A673 (cell line): Measurements from ENCODE around the gene FAM83D. TPM values are rescaled to one million over a fixed set of nuclear protein-coding genes. Genes with fewer than 3 reads are reported as not detected.

Source experiments
- BruUV-seq: library from RNA; stranded (reverse); fragments of 400-500 nt; replicated peaks from 2 replicates; lab custom pipeline; 2021; lab: Mats Ljungman, UMichigan
- CTCF ChIA-PET: fragments of 300-600 bp; sonication (Branson Sonifier 250); formaldehyde crosslinking; loops from one replicate; lab custom pipeline; 2022; ENCODE audit warnings: antibody characterized with exemption; lab: Charles Lee
- POLR2A ChIA-PET: fragments of 300-600 bp; sonication (Branson Sonifier 250); formaldehyde crosslinking; loops from one replicate; lab custom pipeline; 2022; ENCODE audit warnings: antibody characterized with exemption; ENCODE audit not compliant: low non-redundant PET; lab: Charles Lee
- DNase-seq: peaks from one replicate; pipeline ENCODE4 v3.0.0-alpha.2; 2015; ENCODE audit warnings: low spot score
- H3K27ac ChIP-seq: fragments of 200-600 bp; sonication (generic); 2 replicates; pipeline ENCODE4 v1.5.1; 2016; ENCODE audit warnings: mixed run types, low read depth, mild to moderate bottlenecking, mixed read lengths, antibody characterized with exemption, low read length; ENCODE audit not compliant: poor library complexity, severe bottlenecking
- H3K27me3 ChIP-seq: fragments of 200-600 bp; sonication (generic); replicated peaks from 2 replicates; pipeline ENCODE4 v1.6.1; 2017; ENCODE audit warnings: mixed run types, low read depth, mild to moderate bottlenecking, mixed read lengths, antibody characterized with exemption, low read length; ENCODE audit not compliant: insufficient read depth, poor library complexity
- H3K36me3 ChIP-seq: fragments of 200-600 bp; sonication (generic); 2 replicates; pipeline ENCODE4 v1.6.1; 2016; ENCODE audit warnings: mixed run types, mild to moderate bottlenecking, mixed read lengths, antibody characterized with exemption, low read length; ENCODE audit not compliant: insufficient read depth, poor library complexity, severe bottlenecking
- H3K4me1 ChIP-seq: fragments of 200-600 bp; sonication (generic); 2 replicates; pipeline ENCODE4 v1.6.1; 2017; ENCODE audit warnings: mixed run types, mild to moderate bottlenecking, mixed read lengths, antibody characterized with exemption, low read length; ENCODE audit not compliant: insufficient read depth, poor library complexity, severe bottlenecking
- H3K4me3 ChIP-seq: fragments of 200-600 bp; sonication (generic); 2 replicates; pipeline ENCODE4 v1.5.1; 2016; ENCODE audit warnings: low read depth, mixed run types, mild to moderate bottlenecking, mixed read lengths, low read length; ENCODE audit not compliant: poor library complexity, severe bottlenecking
- H3K9me3 ChIP-seq: fragments of 200-600 bp; sonication (generic); 2 replicates; pipeline ENCODE4 v1.6.1; 2016; ENCODE audit warnings: mixed run types, low read depth, mild to moderate bottlenecking, mixed read lengths, antibody characterized with exemption, low read length; ENCODE audit not compliant: poor library complexity, severe bottlenecking
- EZH2 ChIP-seq: fragments of 200-600 bp; sonication (generic); IDR thresholded peaks from 2 replicates; pipeline ENCODE4 v1.6.1; 2017; ENCODE audit warnings: borderline replicate concordance, low read depth, mild to moderate bottlenecking, mixed read lengths, antibody characterized with exemption, low read length; ENCODE audit not compliant: poor library complexity, severe bottlenecking
- intact Hi-C: fragments of 100-400 bp; cut with micrococcal nuclease; formaldehyde crosslinking; loops from one replicate; pipeline ENCODE4 v1.10.0; 2022; ENCODE audit not compliant: unreplicated experiment
- total RNA-seq: library from RNA; stranded (reverse); gene quantifications from 2 replicates; pipeline ENCODE4 v1.2.3, GENCODE V29; 2021
- TF ChIP-seq, protein P1 (sequence below): fragments of 300-800, 200-600 bp; sonication (generic); conservative IDR thresholded peaks from 2 replicates; pipeline ENCODE4 v1.5.1; 2017; ENCODE audit warnings: low read depth, mild to moderate bottlenecking, antibody characterized with exemption, low read length, moderate library complexity, mixed read lengths

The FAM83D gene
- total RNA-seq, 1 experiment from 2014 or later, result 74.0 TPM

DNA sequence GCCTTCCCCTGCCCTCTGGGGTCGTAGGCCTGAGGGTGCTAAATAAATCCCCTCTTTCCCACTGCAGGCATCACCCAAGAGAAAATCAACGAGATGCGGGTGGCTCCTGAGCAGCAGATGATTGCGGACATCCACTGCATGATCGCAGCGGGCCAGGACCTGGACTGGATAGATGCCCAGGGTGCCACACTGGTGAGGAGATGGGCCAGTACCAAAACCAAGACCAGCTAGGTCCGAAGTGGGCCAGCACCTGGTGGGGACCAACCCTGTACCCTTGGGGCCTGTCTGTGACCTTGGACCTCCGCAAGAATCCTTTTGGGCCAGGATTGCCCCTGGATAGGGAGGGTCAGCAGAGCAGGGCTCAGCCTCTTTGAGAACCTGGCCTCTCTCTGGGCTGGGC lies 23.6 kb upstream of the FAM83D start:
- Histone ChIP-seq H3K27me3 (peaks cover 50% of the 10 kb centered on the region), H3K36me3 (no peaks in the 10 kb centered on the region), H3K9me3 (no peaks in the 10 kb centered on the region), H3K4me3 (no peak overlapping the region), H3K27ac (no peak overlapping the region), H3K4me1 (no peaks in the 10 kb centered on the region)
- DNase-seq, result no peak
- intact Hi-C loops, result no loop called here
- CTCF ChIA-PET, result no interaction called here
- TF ChIP-seq EZH2, result no peak
- TF ChIP-seq, protein P1, sequence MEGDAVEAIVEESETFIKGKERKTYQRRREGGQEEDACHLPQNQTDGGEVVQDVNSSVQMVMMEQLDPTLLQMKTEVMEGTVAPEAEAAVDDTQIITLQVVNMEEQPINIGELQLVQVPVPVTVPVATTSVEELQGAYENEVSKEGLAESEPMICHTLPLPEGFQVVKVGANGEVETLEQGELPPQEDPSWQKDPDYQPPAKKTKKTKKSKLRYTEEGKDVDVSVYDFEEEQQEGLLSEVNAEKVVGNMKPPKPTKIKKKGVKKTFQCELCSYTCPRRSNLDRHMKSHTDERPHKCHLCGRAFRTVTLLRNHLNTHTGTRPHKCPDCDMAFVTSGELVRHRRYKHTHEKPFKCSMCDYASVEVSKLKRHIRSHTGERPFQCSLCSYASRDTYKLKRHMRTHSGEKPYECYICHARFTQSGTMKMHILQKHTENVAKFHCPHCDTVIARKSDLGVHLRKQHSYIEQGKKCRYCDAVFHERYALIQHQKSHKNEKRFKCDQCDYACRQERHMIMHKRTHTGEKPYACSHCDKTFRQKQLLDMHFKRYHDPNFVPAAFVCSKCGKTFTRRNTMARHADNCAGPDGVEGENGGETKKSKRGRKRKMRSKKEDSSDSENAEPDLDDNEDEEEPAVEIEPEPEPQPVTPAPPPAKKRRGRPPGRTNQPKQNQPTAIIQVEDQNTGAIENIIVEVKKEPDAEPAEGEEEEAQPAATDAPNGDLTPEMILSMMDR, result no peak
- no TSS peak for BruUV-seq
- POLR2A ChIA-PET, result no interaction called here

DNA sequence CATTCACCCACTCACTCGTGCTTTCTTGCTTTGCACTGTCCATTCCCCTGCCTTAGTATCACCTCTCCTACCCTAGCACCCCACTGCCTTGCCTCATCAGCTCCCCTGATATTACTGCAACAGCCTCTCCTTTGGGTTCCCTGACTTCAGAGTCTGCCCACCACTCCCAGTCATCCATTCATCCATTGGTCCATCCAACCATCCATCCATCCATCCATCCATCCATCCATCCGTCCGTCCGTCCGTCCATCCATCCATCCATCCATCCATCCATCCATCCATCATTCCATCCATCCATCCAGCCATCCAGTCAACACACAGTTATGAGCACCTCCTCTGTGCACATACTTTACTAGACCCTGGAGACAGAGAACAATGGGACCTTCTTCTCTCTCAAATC lies 22.9 kb upstream of the FAM83D start:
- CTCF ChIA-PET, result no interaction called here
- intact Hi-C loops, result no loop called here
- no peak overlapping the region for H3K27ac ChIP-seq
- no TSS peak for BruUV-seq
- H3K9me3 ChIP-seq, result no peaks in the 10 kb centered on the region
- TF ChIP-seq, protein P1, result no peak
- TF ChIP-seq EZH2, result no peak
- H3K4me3 ChIP-seq, result no peak overlapping the region
- POLR2A ChIA-PET, result no interaction called here
- H3K4me1 ChIP-seq, result no peaks in the 10 kb centered on the region
- H3K36me3 ChIP-seq, result no peaks in the 10 kb centered on the region
- H3K27me3 ChIP-seq, result peaks cover 42% of the 10 kb centered on the region
- no peak for DNase-seq

DNA sequence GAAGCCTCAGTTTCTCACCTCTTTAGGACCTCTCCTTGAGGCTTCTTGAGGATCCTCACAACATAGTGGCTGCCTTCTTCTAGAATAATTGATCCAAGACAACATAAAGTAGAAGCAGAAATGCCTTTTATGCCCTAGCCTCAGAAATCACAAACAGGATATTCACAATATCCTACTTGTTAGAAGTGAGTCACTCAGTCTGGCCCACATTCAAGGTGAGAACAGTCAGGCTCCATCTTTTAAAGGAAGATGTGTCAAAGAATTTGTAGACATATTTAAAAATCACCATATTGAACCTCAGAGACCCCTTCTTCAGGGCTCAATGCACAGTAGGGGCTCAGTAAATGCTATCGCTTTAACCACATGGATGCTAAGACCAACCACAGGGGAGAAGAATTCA lies 20.8 kb upstream of the FAM83D start:
- no peak for TF ChIP-seq EZH2
- TF ChIP-seq, protein P1, result no peak
- ChIA-PET POLR2A (no interaction called here), CTCF (no interaction called here)
- peaks cover 32% of the 10 kb centered on the region for H3K27me3 ChIP-seq
- no peak overlapping the region for H3K4me3 ChIP-seq
- no peaks in the 10 kb centered on the region for H3K36me3 ChIP-seq
- intact Hi-C loops, result no loop called here
- no peak overlapping the region for H3K27ac ChIP-seq
- DNase-seq, result no peak
- no peaks in the 10 kb centered on the region for H3K9me3 ChIP-seq
- no TSS peak for BruUV-seq
- H3K4me1 ChIP-seq, result no peaks in the 10 kb centered on the region
